Activated CD4-positive, alpha-beta T cell treated with anti-CD3 and anti-CD28 coated beads for 36 hours (primary cell): Measurements from ENCODE around the gene PIGK. TPM values are rescaled to one million over a fixed set of nuclear protein-coding genes. Genes with fewer than 3 reads are reported as not detected.
A peak's percentile ranks its signal among the peaks of the same experiment; 100 is the strongest.
"Not testable (repeated sequence)": the region's sequence is repeated elsewhere in the genome, so short reads cannot be mapped to it uniquely, and the experiment has no call there.

ENCODE experiments used
- ATAC-seq: fragments of 200-7000 bp; cut with Tn5 transposase; one replicate; pipeline ENCODE4 v1.10.0; 2021; ENCODE audit warnings: mild to moderate bottlenecking, moderate library complexity
- CTCF ChIA-PET: fragments of 350-600 bp; sonication (Branson Sonifier 250); formaldehyde crosslinking; loops from one replicate; lab custom pipeline; 2021; ENCODE audit warnings: antibody characterized with exemption; lab: Charles Lee
- POLR2A ChIA-PET: fragments of 350-600 bp; sonication (Branson Sonifier 250); formaldehyde crosslinking; loops from one replicate; lab custom pipeline; 2021; ENCODE audit warnings: antibody characterized with exemption, inconsistent platforms; lab: Charles Lee
- DNase-seq: peaks from one replicate; pipeline ENCODE4 v3.0.0-alpha.2; 2020
- H3K27ac Mint-ChIP-seq: one replicate; pipeline ENCODE4 v1.8.0; 2021; ENCODE audit warnings: mixed read lengths
- H3K27me3 Mint-ChIP-seq: one replicate; pipeline ENCODE4 v1.8.0; 2021; ENCODE audit warnings: mixed read lengths
- H3K36me3 Mint-ChIP-seq: one replicate; pipeline ENCODE4 v1.8.0; 2021; ENCODE audit warnings: low read depth, mixed read lengths
- H3K4me1 Mint-ChIP-seq: one replicate; pipeline ENCODE4 v1.8.0; 2021; ENCODE audit warnings: mixed read lengths
- H3K4me3 Mint-ChIP-seq: one replicate; pipeline ENCODE4 v1.8.0; 2021; ENCODE audit warnings: mild to moderate bottlenecking, moderate library complexity, mixed read lengths
- H3K9me3 Mint-ChIP-seq: one replicate; pipeline ENCODE4 v1.8.0; 2021; ENCODE audit warnings: low read depth, mixed read lengths
- intact Hi-C, 2 experiments: fragments of 100-400 bp; cut with DNase I in 1 of 2; cut with micrococcal nuclease in 1 of 2; formaldehyde crosslinking; loops; one replicate each; pipeline versions ENCODE4 v1.14.2 to v1.15.1; 2022 to 2024; cut with DNase I, micrococcal nuclease
- total RNA-seq, 2 experiments: library from RNA; stranded (reverse); gene quantifications; one replicate each; pipeline ENCODE4 v1.2.3, GENCODE V29; 2021

Gene PIGK
- total RNA-seq, 2 experiments from 2014 or later: 19.3 to 19.7 TPM

DNA sequence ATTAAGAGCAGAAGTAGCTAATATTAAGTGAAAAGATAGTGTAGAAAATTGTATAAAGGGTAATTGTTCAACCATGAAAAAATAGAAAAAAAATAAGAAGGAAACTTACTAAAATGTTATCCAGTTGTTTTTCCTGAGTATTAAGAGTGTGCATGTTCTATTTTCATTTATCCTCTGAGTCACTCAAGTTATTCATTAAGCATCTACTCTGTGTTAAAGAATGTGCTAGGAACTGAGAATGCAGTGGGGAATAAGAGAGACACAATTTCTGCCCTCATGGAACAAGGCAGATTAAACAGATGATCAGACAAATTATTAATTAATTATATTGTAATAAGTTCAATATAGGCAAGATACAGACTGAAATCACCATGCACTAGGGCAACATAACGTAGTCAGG lies 10.8 kb upstream of the PIGK start:
- Mint-ChIP-seq H3K36me3 (no peaks in the 10 kb centered on the region), H3K27ac (no peak overlapping the region), H3K9me3 (peaks cover 9% of the 10 kb centered on the region), H3K4me3 (no peak overlapping the region), H3K27me3 (no peaks in the 10 kb centered on the region), H3K4me1 (no peaks in the 10 kb centered on the region)
- no peak for DNase-seq
- CTCF ChIA-PET: interaction anchor here (0.8 kb wide), 1 partner anchor 1433 kb away, joined by 4 read pairs; the partner anchor contains the start of gene MSH4
- no peak for ATAC-seq
- POLR2A ChIA-PET: no interaction called here
- intact Hi-C loops: no loop called here

DNA sequence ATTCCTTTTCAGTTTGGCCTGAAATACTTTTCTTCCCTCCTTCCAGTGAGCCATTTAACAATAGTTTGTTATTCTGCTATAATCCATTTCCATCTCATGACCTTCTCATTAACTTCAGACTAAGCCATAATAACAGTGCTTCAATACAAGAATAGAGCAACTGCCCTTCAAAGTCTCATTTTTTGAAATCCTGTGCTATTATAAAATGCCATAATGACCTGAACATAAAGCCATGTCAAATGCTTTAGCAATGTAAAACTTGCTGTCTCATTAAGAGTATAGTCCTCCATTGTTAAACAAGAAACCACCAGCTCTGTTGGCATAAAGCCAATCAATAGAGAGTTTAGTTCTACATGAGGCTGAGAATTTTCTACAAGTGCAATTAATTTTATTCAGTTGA lies 9.6 kb upstream of the PIGK start:
- Mint-ChIP-seq H3K27ac (no peak overlapping the region), H3K27me3 (no peaks in the 10 kb centered on the region), H3K9me3 (peaks cover 8% of the 10 kb centered on the region), H3K4me3 (no peak overlapping the region), H3K36me3 (no peaks in the 10 kb centered on the region), H3K4me1 (no peaks in the 10 kb centered on the region)
- ATAC-seq: no peak
- ChIA-PET CTCF (no interaction called here), POLR2A (no interaction called here)
- no peak for DNase-seq
- intact Hi-C loops: no loop called here

DNA sequence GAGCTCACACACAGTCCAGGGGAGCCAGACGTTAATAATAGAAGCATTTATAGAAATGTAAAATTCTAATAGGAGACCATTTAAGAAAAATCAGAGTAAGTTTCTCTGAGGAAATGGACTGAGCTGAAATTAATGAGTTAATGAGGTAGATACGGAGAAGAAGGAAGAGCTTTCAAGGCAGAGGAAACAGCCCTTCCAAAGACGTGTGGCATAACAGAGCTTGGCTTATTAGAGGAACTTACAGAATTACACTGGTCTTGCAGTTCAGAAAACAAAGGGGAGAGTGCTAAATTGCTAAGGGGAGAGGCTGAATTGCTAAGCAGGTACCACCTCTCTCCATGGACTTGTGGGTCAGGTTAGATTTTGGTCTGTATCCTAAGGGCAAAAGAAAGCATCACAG lies 8.2 kb upstream of the PIGK start:
- Mint-ChIP-seq H3K27ac (no peak overlapping the region), H3K4me3 (no peak overlapping the region), H3K36me3 (peaks cover 3% of the 10 kb centered on the region), H3K4me1 (no peaks in the 10 kb centered on the region), H3K9me3 (no peaks in the 10 kb centered on the region), H3K27me3 (no peaks in the 10 kb centered on the region)
- DNase-seq (no peak), ATAC-seq (no peak)
- intact Hi-C loops: no loop called here
- POLR2A ChIA-PET: no interaction called here
- CTCF ChIA-PET: no interaction called here

DNA sequence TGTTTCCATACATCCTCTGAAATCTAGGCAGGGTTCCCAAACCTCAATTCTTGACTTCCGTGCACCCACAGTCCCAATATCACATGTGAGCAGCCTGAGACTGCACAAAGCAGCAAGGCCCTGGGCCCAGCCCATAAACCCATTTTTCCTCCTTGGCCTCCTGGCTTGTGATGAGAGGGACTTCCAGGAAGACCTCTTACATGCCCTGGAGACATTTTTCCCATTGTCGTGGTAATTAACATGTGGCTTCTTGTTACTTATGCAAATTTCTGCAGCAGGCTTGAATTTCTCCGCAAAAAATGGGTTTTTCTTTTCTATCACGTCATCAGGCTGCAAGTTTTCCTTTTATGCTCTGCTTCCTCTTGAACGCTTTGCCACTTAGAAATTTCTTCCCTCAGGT lies 3.3 kb upstream of the PIGK start:
- Mint-ChIP-seq H3K4me1 (peaks cover 16% of the 10 kb centered on the region), H3K36me3 (peaks cover 11% of the 10 kb centered on the region), H3K4me3 (no peak overlapping the region), H3K9me3 (no peaks in the 10 kb centered on the region), H3K27me3 (no peaks in the 10 kb centered on the region), H3K27ac (no peak overlapping the region)
- ChIA-PET POLR2A (no interaction called here), CTCF (no interaction called here)
- DNase-seq (no peak), ATAC-seq (no peak)
- intact Hi-C loops: no loop called here

DNA sequence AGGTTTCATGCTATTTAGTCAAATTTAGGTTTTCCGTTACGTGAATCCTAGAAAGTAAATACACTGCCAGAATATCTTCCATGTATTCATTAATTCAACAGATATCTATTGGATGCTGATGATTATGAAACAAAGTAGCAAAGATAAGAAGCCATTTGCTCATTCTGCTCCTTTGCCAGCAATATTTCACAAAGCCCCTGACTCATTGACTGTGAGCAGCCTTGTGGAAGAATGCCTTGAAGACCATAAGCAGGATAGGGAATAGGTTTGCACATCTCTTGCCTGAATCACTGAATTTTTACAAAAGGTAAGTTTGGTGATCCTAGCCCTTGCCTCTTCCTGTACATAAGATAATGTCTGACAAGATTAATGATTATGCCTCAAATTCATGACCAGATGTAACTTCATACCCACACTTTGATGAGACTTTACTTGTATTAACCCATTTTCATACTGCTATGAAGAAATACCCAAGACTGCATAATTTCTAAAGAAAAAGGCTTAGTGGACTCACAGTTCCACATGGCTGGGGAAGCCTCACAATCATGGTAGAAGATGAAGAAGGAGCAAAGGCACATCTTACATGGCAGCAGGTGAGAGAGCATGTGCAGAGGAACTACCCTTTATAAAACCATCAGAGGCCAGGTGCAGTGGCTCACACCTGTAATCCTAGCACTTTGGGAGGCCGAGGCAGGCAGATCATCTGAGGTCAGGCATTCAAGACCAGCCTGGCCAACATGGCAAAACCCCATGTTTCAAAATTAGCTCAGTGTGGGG lies 1.6 kb upstream of the PIGK start:
- no peaks in the 10 kb centered on the region for H3K9me3 Mint-ChIP-seq
- H3K27me3 Mint-ChIP-seq: no peaks in the 10 kb centered on the region
- peaks cover 24% of the 10 kb centered on the region for H3K4me1 Mint-ChIP-seq
- H3K4me3 Mint-ChIP-seq: peak overlapping the region; percentile 57
- POLR2A ChIA-PET: no interaction called here
- DNase-seq (no peak), ATAC-seq (no peak)
- intact Hi-C loops: no loop called here
- H3K36me3 Mint-ChIP-seq: peaks cover 11% of the 10 kb centered on the region
- H3K27ac Mint-ChIP-seq: no peak overlapping the region
- CTCF ChIA-PET: interaction anchor here (1.1 kb wide), 1 partner anchor 79 kb away, joined by 3 read pairs; no protein-coding TSS in a partner anchor

DNA sequence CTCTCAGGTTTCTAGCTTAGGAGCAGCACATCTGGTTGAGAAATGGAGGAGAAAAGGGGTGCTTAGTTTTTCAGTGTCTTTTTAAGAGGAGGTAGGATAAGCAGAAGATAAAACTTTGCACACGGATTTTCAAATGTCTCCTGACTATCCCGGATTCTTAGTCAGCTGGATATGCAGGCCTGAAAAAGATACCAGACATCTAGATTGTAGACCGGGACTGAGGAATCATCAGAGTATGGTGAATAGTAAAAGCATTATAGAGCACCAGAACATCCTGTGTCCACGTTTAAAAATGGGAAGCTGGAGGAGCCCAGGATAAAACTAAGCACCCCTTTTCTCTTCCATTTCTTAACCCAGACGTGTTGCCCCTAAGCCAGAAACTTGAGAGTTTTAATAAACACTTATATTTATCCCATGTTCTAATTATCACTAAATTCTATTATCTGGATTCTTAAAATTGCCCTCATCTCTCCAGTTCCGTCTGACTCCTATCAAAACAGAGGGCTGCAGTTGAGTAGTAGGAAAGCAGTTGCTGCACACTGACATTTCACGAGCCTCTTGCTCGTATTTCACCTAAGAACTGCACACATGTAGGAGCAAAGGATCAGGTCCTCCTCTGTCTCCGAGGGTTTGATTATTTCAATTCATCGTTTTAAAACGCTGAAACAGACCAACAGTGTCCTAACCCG lies 609 bp downstream of the PIGK start:
- no peak for DNase-seq
- POLR2A ChIA-PET: interaction anchor here (0.6 kb wide), 1 partner anchor 17 kb away, joined by 3 read pairs; no protein-coding TSS in a partner anchor

DNA sequence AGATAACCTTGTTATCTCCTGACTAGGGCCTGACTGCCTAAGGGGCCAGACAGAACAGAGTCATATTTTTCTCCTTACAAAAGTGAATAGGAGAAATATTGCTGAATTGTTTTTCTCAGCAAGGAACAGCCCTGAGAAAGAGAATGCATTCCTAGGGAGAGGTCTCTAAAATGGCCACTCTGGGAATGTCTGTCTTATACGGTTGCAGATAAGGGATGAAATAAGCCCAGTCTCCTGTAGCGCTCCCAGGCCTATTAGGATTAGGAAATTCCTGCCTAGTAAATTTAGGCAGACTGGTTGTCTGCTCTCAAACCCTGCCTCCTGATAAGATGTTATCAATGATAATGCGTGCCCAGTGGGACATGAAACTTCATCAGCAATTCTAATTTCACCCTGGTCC lies 15.2 kb downstream of the PIGK start:
- POLR2A ChIA-PET, H3K4me1 Mint-ChIP-seq, ATAC-seq, CTCF ChIA-PET, H3K27me3 Mint-ChIP-seq, DNase-seq, intact Hi-C loops, H3K4me3 Mint-ChIP-seq, H3K27ac Mint-ChIP-seq, H3K9me3 Mint-ChIP-seq: not testable (repeated sequence)
- H3K36me3 Mint-ChIP-seq: peaks cover 21% of the 10 kb centered on the region

More for the DNA sequence above, 609 bp downstream of the PIGK start:
- no peaks in the 10 kb centered on the region for H3K9me3 Mint-ChIP-seq
- no peaks in the 10 kb centered on the region for H3K27me3 Mint-ChIP-seq
- peaks cover 11% of the 10 kb centered on the region for H3K36me3 Mint-ChIP-seq
- intact Hi-C loops: loop anchor here (1.0 to 10.0 kb wide), 9 partner anchors 64 to 756 kb away; partner anchors contain the start of genes AK5 (in 2 of the 2), FUBP1 (in 1 of the 2), MIGA1 (in 1 of the 2) and USP33 (in 1 of the 2)
- ATAC-seq: peak; percentile 52
- peaks cover 44% of the 10 kb centered on the region for H3K4me1 Mint-ChIP-seq
- peak overlapping the region; percentile 92 for H3K4me3 Mint-ChIP-seq
- CTCF ChIA-PET: interaction anchor here (0.6 to 1.2 kb wide), 3 partner anchors 13 to 219 kb away, joined by 3 to 5 read pairs (median 3); no protein-coding TSS in a partner anchor
- peak overlapping the region; percentile 92 for H3K27ac Mint-ChIP-seq

DNA sequence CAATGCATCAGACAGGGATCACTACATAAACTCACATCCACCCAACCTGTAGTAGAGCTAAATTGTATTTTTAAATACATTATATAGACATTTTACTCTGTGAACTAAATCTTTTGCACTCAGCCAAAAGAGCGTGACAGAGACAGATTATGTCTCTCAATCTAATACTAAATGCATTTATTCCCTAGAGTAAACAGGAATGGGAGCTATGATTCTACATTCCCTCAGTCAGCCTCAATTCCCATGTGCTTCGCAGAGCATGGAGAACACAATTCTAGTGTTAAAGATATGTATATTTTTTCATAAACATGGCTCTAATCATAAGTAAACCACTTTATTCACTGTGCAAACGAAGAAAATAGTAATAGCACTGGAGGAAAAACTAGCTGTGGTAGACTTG lies 16.5 kb downstream of the PIGK start:
- H3K4me3 Mint-ChIP-seq: no peak overlapping the region
- H3K4me1 Mint-ChIP-seq: peaks cover 6% of the 10 kb centered on the region
- ChIA-PET POLR2A (no interaction called here), CTCF (interaction anchor here (1.6 kb wide), 1 partner anchor 331 kb away, joined by 5 read pairs; no protein-coding TSS in a partner anchor)
- intact Hi-C loops: no loop called here
- peaks cover 19% of the 10 kb centered on the region for H3K36me3 Mint-ChIP-seq
- no peak for ATAC-seq
- no peak for DNase-seq
- no peak overlapping the region for H3K27ac Mint-ChIP-seq
- peaks cover 4% of the 10 kb centered on the region for H3K9me3 Mint-ChIP-seq
- H3K27me3 Mint-ChIP-seq: no peaks in the 10 kb centered on the region

DNA sequence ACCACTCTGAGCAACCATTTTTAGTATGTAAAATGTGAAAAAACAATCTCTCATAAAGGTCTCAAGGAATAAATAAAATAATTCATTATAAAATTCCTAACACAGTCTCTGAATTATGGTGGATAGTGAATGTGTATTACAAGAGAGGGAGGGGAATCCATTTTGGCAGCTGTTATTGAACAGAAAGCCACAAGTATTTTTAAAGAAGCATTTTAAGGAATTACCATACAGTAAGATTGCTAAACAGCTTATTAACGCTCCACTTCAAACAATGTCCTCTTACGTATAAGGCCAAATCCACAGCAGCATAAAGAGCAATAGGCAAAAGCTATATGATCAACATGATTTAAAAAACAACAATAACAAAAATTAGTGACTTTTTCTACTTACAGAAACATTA lies 18.4 kb downstream of the PIGK start:
- peaks cover 27% of the 10 kb centered on the region for H3K36me3 Mint-ChIP-seq
- H3K4me1 Mint-ChIP-seq: peaks cover 17% of the 10 kb centered on the region
- intact Hi-C loops: no loop called here
- no peak overlapping the region for H3K27ac Mint-ChIP-seq
- no peak for ATAC-seq
- no peaks in the 10 kb centered on the region for H3K27me3 Mint-ChIP-seq
- no peak for DNase-seq
- H3K4me3 Mint-ChIP-seq: no peak overlapping the region
- H3K9me3 Mint-ChIP-seq: peaks cover 6% of the 10 kb centered on the region
- ChIA-PET POLR2A (interaction anchor here (0.7 kb wide), 1 partner anchor 197 kb away, joined by 3 read pairs; no protein-coding TSS in a partner anchor), CTCF (no interaction called here)

DNA sequence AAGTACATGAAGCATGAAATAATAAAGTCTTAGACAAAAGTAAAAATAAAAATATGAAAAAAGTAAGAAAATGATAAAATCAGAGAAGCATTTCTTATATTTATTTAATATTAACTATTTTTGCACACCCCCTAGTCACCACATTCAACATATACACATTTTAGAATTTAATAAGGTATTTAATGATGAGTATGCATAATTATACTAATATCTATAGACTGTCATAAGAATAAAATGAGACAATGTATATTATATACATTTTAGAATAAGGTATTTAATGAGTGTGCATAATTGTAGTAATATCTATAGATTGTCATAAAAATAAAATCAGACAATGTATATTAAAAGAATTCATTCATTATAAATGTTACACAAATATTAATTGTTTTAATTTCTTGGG lies 18.9 kb downstream of the PIGK start:
- Mint-ChIP-seq H3K4me1 (peaks cover 17% of the 10 kb centered on the region), H3K36me3 (peaks cover 23% of the 10 kb centered on the region), H3K4me3 (no peak overlapping the region), H3K9me3 (peaks cover 6% of the 10 kb centered on the region), H3K27ac (no peak overlapping the region), H3K27me3 (no peaks in the 10 kb centered on the region)
- ATAC-seq (no peak), DNase-seq (no peak)
- CTCF ChIA-PET: no interaction called here
- intact Hi-C loops: no loop called here
- POLR2A ChIA-PET: no interaction called here

DNA sequence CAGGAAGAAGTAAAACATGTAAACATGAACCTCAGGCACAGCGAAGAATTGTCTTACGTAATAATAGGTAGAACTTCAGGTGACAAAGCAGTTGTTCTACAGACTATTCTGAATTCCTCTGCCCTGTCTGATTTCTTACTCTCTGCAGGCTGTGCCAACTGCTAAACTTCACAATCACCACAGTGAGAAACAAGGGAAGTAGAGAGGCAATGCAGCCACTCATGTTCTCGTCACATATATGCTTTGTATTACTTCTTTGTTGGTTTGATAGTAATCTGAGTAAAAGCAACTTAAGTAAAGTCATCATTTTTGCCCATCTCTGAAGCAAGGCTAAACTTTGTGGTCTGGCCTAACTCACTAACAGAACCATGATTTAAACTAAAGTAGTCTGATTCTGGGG lies 21.9 kb downstream of the PIGK start:
- Mint-ChIP-seq H3K9me3 (peaks cover 2% of the 10 kb centered on the region), H3K4me1 (peaks cover 21% of the 10 kb centered on the region), H3K27me3 (no peaks in the 10 kb centered on the region), H3K4me3 (no peak overlapping the region), H3K27ac (no peak overlapping the region), H3K36me3 (peaks cover 23% of the 10 kb centered on the region)
- ATAC-seq (peak; percentile 19), DNase-seq (no peak)
- CTCF ChIA-PET: interaction anchor here (0.7 kb wide), 1 partner anchor 273 kb away, joined by 3 read pairs; no protein-coding TSS in a partner anchor
- intact Hi-C loops: no loop called here
- POLR2A ChIA-PET: no interaction called here
